Kidney tubule cell (primary cell): ENCODE data around the gene CLK1.

Source experiments
- DNase-seq: peaks from one replicate; pipeline ENCODE4 v3.0.0-alpha.2; 2018; ENCODE audit warnings: low spot score

CLK1 gene

GRCh38 chr2:200811333-200812121 is 52.9 kb downstream of the CLK1 start, which contains the start of gene BZW1:
TSS of gene BZW1 (plus strand) at chr2:200811910. CDS start at chr2:200813218, 1,308 bp downstream.
- DNase-seq: peak; percentile 96

- no peak for DNase-seq
Observed at GRCh38 chr2:200810998-200811332, 53.5 kb downstream of the CLK1 start.

GRCh38 chr2:200810252-200810997 is 54.0 kb downstream of the CLK1 start:
- DNase-seq: peak; percentile 66

- DNase-seq: no peak
Observed at GRCh38 chr2:200809506-200810251, 54.8 kb downstream of the CLK1 start.
